CD14-positive monocyte (primary cell): Measurements from ENCODE around the gene CYBB. TPM values are rescaled to one million over a fixed set of nuclear protein-coding genes. Genes with fewer than 3 reads are reported as not detected.

Experiments
- DNase-seq, 3 donors: peaks; one replicate each; pipeline ENCODE4 v3.0.0-alpha.2; 2011 to 2022
- H2AFZ ChIP-seq: 2 replicates; pipeline ENCODE4 v1.6.0; 2012; ENCODE audit warnings: mild to moderate bottlenecking, low read depth, low read length, inconsistent platforms; ENCODE audit not compliant: insufficient read depth, poor library complexity, severe bottlenecking
- H3K27ac ChIP-seq, 2 donors: 1 replicate in 1 of 2; 2 replicates in 1 of 2; pipeline ENCODE4 v1.5.1; 2012 to 2013; ENCODE audit warnings: low read length in 2 of 2, control low read depth in 1 of 2, inconsistent platforms in 1 of 2, low read depth in 1 of 2, mild to moderate bottlenecking in 1 of 2
- H3K27me3 ChIP-seq, 2 donors: one replicate each; pipeline versions ENCODE4 v1.6.0 to v1.6.1; 2011 to 2013; ENCODE audit warnings: low read length in 2 of 2; ENCODE audit not compliant: control insufficient read depth in 2 of 2, insufficient read depth in 2 of 2
- H3K36me3 ChIP-seq, 2 donors: replicated peaks in 1 of 2; 1 replicate in 1 of 2; 2 replicates in 1 of 2; pipeline versions ENCODE4 v1.5.1 to v1.6.1; 2012 to 2013; ENCODE audit warnings: low read length in 2 of 2, control low read depth in 1 of 2, inconsistent platforms in 1 of 2, mild to moderate bottlenecking in 1 of 2; ENCODE audit not compliant: insufficient read depth in 2 of 2, control insufficient read depth in 1 of 2
- H3K4me1 ChIP-seq, 2 donors: 1 replicate in 1 of 2; 2 replicates in 1 of 2; pipeline versions ENCODE4 v1.5.1 to v1.6.1; 2012 to 2013; ENCODE audit warnings: low read length in 2 of 2, control low read depth in 1 of 2, inconsistent platforms in 1 of 2, mild to moderate bottlenecking in 1 of 2, moderate library complexity in 1 of 2; ENCODE audit not compliant: insufficient read depth in 2 of 2, control insufficient read depth in 1 of 2
- H3K4me2 ChIP-seq: replicated peaks from 2 replicates; pipeline ENCODE3; 2012; ENCODE audit warnings: low read length, moderate library complexity, mild to moderate bottlenecking; ENCODE audit not compliant: poor library complexity, severe bottlenecking; ENCODE audit errors: extremely low read depth
- H3K4me3 ChIP-seq, 3 experiments: fragments of 200-600 bp in 1 of 3; sonication (generic) in 1 of 3; replicated peaks in 1 of 3; 1 replicate in 2 of 3; 2 replicates in 1 of 3; pipeline ENCODE4 v1.5.1; 2011 to 2013; ENCODE audit warnings: low read length in 3 of 3, mild to moderate bottlenecking in 3 of 3, control low read depth in 2 of 3, low read depth in 2 of 3, inconsistent platforms in 1 of 3, moderate library complexity in 1 of 3
- H3K79me2 ChIP-seq: 2 replicates; pipeline ENCODE4 v1.6.0; 2012; ENCODE audit warnings: mild to moderate bottlenecking, control low read depth, inconsistent platforms, low read length, moderate library complexity; ENCODE audit not compliant: insufficient read depth
- H3K9ac ChIP-seq: 2 replicates; pipeline ENCODE4 v1.6.0; 2017; ENCODE audit warnings: low read length, mild to moderate bottlenecking; ENCODE audit not compliant: insufficient read depth, poor library complexity, severe bottlenecking
- H3K9me3 ChIP-seq, 2 donors: replicated peaks in 1 of 2; 1 replicate in 1 of 2; 2 replicates in 1 of 2; pipeline versions ENCODE4 v1.5.1 to v1.6.1; 2012 to 2013; ENCODE audit warnings: low read length in 2 of 2, control low read depth in 1 of 2; ENCODE audit not compliant: control insufficient read depth in 1 of 2, insufficient read depth in 1 of 2
- H4K20me1 ChIP-seq: 2 replicates; pipeline ENCODE4 v1.6.0; 2012; ENCODE audit warnings: mild to moderate bottlenecking, low read length, control low read depth, moderate library complexity; ENCODE audit not compliant: insufficient read depth
- H3K27ac Mint-ChIP-seq, 7 donors: one replicate each; pipeline ENCODE4 v1.8.0; 2020; ENCODE audit warnings: mild to moderate bottlenecking in 7 of 7, mixed read lengths in 7 of 7, moderate library complexity in 6 of 7, inconsistent platforms in 2 of 7
- H3K27me3 Mint-ChIP-seq, 3 donors: one replicate each; pipeline ENCODE4 v1.8.0; 2021 to 2022; ENCODE audit warnings: low read depth in 3 of 3, mild to moderate bottlenecking in 3 of 3, mixed read lengths in 3 of 3, moderate library complexity in 3 of 3, inconsistent platforms in 1 of 3
- H3K36me3 Mint-ChIP-seq, 2 donors: one replicate each; pipeline ENCODE4 v1.8.0; 2020; ENCODE audit warnings: mixed read lengths in 2 of 2, inconsistent platforms in 1 of 2, mild to moderate bottlenecking in 1 of 2
- H3K4me1 Mint-ChIP-seq: one replicate; pipeline ENCODE4 v1.8.0; 2020; ENCODE audit warnings: mild to moderate bottlenecking, mixed read lengths
- H3K4me3 Mint-ChIP-seq, 2 donors: one replicate each; pipeline ENCODE4 v1.8.0; 2020; ENCODE audit warnings: mild to moderate bottlenecking in 2 of 2, mixed read lengths in 2 of 2, moderate library complexity in 1 of 2
- H3K9me3 Mint-ChIP-seq, 7 donors: one replicate each; pipeline ENCODE4 v1.8.0; 2020 to 2022; ENCODE audit warnings: mixed read lengths in 7 of 7, mild to moderate bottlenecking in 6 of 7, moderate library complexity in 6 of 7, inconsistent platforms in 2 of 7
- WGBS: methylation state at CpG from one replicate; pipeline ENCODE4 v1.1.5; 2013; ENCODE audit warnings: missing lambda C conversion rate; ENCODE audit not compliant: insufficient coverage; 5-methylcytosine and 5-hydroxymethylcytosine counted together
- intact Hi-C, 2 donors: fragments of 100-400 bp; cut with micrococcal nuclease; formaldehyde crosslinking; loops; one replicate each; pipeline versions ENCODE4 v1.15.0 to v1.15.1; 2023
- polyA plus RNA-seq, 3 donors: library from polyadenylated mRNA; depleted of rRNA in 1 of 3; unstranded in 2 of 3; stranded (reverse) in 1 of 3; fragments of 300-500 nt in 2 of 3; fragments of >200 nt in 1 of 3; fragmentation: Illumina TruSeq in 2 of 3; gene quantifications; 1 replicate in 2 of 3; 2 replicates in 1 of 3; pipeline ENCODE4 v1.2.3, GENCODE V29; 2012 to 2021
- TF ChIP-seq, protein P1 (sequence below): fragments of 200-600 bp; IDR thresholded peaks from one replicate; pipeline ENCODE4 v1.8.0; 2022; ENCODE audit warnings: antibody characterized with exemption, mild to moderate bottlenecking

Gene CYBB
- polyA plus RNA-seq, 3 donors, result 328 to 851 (median 842) TPM

DNA sequence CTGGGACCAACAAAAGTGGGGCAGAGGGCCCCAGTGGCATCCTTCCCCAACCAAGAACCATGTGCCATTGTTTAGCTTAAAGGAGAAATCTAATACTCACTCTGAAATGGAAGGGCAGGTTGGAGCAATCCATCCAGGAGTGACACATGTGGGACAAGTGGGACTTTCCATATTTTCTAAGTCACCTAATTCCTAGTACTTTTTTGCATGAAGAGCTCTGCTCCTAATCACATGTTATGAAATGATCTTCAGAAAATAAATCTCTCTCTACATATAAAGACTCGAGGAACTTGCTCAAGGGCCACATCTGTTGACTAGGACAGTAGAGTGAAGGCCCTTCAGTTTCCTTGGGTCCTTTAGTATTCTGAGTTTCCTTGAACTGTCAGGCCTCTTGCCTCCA lies 2.5 kb downstream of the CYBB start:
- TF ChIP-seq, protein P1, sequence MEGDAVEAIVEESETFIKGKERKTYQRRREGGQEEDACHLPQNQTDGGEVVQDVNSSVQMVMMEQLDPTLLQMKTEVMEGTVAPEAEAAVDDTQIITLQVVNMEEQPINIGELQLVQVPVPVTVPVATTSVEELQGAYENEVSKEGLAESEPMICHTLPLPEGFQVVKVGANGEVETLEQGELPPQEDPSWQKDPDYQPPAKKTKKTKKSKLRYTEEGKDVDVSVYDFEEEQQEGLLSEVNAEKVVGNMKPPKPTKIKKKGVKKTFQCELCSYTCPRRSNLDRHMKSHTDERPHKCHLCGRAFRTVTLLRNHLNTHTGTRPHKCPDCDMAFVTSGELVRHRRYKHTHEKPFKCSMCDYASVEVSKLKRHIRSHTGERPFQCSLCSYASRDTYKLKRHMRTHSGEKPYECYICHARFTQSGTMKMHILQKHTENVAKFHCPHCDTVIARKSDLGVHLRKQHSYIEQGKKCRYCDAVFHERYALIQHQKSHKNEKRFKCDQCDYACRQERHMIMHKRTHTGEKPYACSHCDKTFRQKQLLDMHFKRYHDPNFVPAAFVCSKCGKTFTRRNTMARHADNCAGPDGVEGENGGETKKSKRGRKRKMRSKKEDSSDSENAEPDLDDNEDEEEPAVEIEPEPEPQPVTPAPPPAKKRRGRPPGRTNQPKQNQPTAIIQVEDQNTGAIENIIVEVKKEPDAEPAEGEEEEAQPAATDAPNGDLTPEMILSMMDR, result no peak
- WGBS, result no CpG with 5 or more reads among the region's 1 CpG
- H3K4me3 Mint-ChIP-seq, result peak overlapping the region; percentile 79 to 95
- peaks cover 43 to 59% of the 10 kb centered on the region in 2 donors for H3K36me3 Mint-ChIP-seq
- intact Hi-C loops, result no loop called here
- Histone ChIP-seq H3K36me3 (peaks cover 36 to 42% of the 10 kb centered on the region in 2 donors), H2AFZ (no peak overlapping the region), H3K9me3 (no peaks in the 10 kb centered on the region), H3K27me3 (peaks cover 0 to 2% of the 10 kb centered on the region in 2 donors), H3K27ac (peak overlapping the region; percentile 73 to 86), H3K4me2 (peak overlapping the region; percentile 84), H4K20me1 (no peaks in the 10 kb centered on the region), H3K9ac (peak overlapping the region; percentile 66), H3K79me2 (peaks cover 67% of the 10 kb centered on the region), H3K4me3 (peak overlapping the region; percentile 80 to 99 (median 91)), H3K4me1 (peaks cover 36 to 58% of the 10 kb centered on the region in 2 donors)
- peaks cover 0 to 7% (median 0%) of the 10 kb centered on the region in 3 donors for H3K27me3 Mint-ChIP-seq
- H3K9me3 Mint-ChIP-seq, result peaks cover 0 to 2% (median 0%) of the 10 kb centered on the region in 7 donors
- peak overlapping the region; percentile 78 to 96 (median 88) for H3K27ac Mint-ChIP-seq
- H3K4me1 Mint-ChIP-seq, result peaks cover 39% of the 10 kb centered on the region
- peak in 1 of 3 donors; percentile 69 for DNase-seq

DNA sequence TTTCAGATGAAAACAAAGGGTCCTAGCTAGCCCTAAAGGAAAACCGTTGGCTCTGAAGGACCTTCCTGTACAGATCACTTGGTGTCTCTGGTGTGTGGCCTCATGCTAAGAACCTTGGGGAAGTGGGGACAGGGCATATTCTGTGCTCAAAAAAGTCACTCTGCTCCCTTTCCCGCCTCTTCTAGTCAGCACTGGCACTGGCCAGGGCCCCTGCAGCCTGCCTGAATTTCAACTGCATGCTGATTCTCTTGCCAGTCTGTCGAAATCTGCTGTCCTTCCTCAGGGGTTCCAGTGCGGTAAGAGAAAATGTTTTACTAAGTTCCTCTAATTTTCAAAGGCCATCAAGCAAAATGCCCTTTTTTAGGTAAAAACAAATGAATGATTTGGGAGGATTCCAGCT lies 3.4 kb downstream of the CYBB start:
- Histone ChIP-seq H3K36me3 (peaks cover 40 to 48% of the 10 kb centered on the region in 2 donors), H2AFZ (no peak overlapping the region), H3K27ac (peak overlapping the region; percentile 77 to 84), H3K4me3 (peak overlapping the region; percentile 80 to 99 (median 91)), H3K9ac (no peak overlapping the region), H3K9me3 (no peaks in the 10 kb centered on the region), H3K4me2 (peak overlapping the region; percentile 84), H3K79me2 (peaks cover 67% of the 10 kb centered on the region), H3K27me3 (peaks cover 0 to 2% of the 10 kb centered on the region in 2 donors), H4K20me1 (no peaks in the 10 kb centered on the region), H3K4me1 (peaks cover 38 to 60% of the 10 kb centered on the region in 2 donors)
- DNase-seq, result peak; percentile 34 to 58 (median 52)
- intact Hi-C loops, result no loop called here
- peaks cover 49 to 65% of the 10 kb centered on the region in 2 donors for H3K36me3 Mint-ChIP-seq
- 0% methylated on average over 2 of the region's 4 CpGs for WGBS
- H3K27me3 Mint-ChIP-seq, result peaks cover 0 to 7% (median 0%) of the 10 kb centered on the region in 3 donors
- peak overlapping the region; percentile 72 to 91 (median 85) for H3K27ac Mint-ChIP-seq
- TF ChIP-seq, protein P1, result no peak
- H3K4me1 Mint-ChIP-seq, result peaks cover 45% of the 10 kb centered on the region
- peaks cover 0 to 2% (median 0%) of the 10 kb centered on the region in 7 donors for H3K9me3 Mint-ChIP-seq
- peak overlapping the region; percentile 71 to 86 for H3K4me3 Mint-ChIP-seq
